Common myeloid progenitor, CD34-positive (primary cell): Measurements from ENCODE around the gene UCHL1.

Experiments
- CTCF ChIA-PET: fragments of 350-600 bp; sonication (Branson Sonifier 250); formaldehyde crosslinking; loops from one replicate; lab custom pipeline; 2021; ENCODE audit warnings: antibody characterized with exemption; lab: Charles Lee
- POLR2A ChIA-PET: fragments of 350-600 bp; sonication (Branson Sonifier 250); formaldehyde crosslinking; loops from one replicate; lab custom pipeline; 2021; ENCODE audit warnings: antibody characterized with exemption; lab: Charles Lee
- DNase-seq, 3 donors: peaks; one replicate each; pipeline versions ENCODE4 v3.0.0 to v3.0.0-alpha.2; 2013
- H3K27ac ChIP-seq, 2 experiments: 1 replicate in 1 of 2; 2 replicates in 1 of 2; pipeline ENCODE4 v1.7.0; 2013; ENCODE audit warnings: inconsistent platforms in 2 of 2, low read length in 2 of 2, mild to moderate bottlenecking in 2 of 2, low read depth in 1 of 2, moderate library complexity in 1 of 2; ENCODE audit not compliant: severe bottlenecking in 2 of 2, insufficient read depth in 1 of 2, poor library complexity in 1 of 2
- H3K27me3 ChIP-seq, 5 experiments: replicated peaks in 2 of 5; 1 replicate in 3 of 5; 2 replicates in 2 of 5; pipeline versions ENCODE4 v1.6.1 to v1.7.0; 2013; ENCODE audit warnings: low read length in 4 of 5, mild to moderate bottlenecking in 2 of 5, moderate library complexity in 2 of 5, inconsistent platforms in 1 of 5; ENCODE audit not compliant: insufficient read depth in 5 of 5, control insufficient read depth in 4 of 5
- H3K36me3 ChIP-seq, 4 experiments: 1 replicate in 2 of 4; 2 replicates in 2 of 4; pipeline versions ENCODE4 v1.6.1 to v1.7.0; 2013; ENCODE audit warnings: low read length in 3 of 4, control low read depth in 1 of 4, mild to moderate bottlenecking in 1 of 4; ENCODE audit not compliant: control insufficient read depth in 4 of 4, insufficient read depth in 4 of 4
- H3K4me1 ChIP-seq, 4 experiments: 1 replicate in 3 of 4; 2 replicates in 1 of 4; pipeline versions ENCODE4 v1.6.1 to v1.7.1; 2013; ENCODE audit warnings: low read length in 3 of 4, mild to moderate bottlenecking in 3 of 4, control low read depth in 1 of 4, inconsistent platforms in 1 of 4, moderate library complexity in 1 of 4; ENCODE audit not compliant: control insufficient read depth in 4 of 4, insufficient read depth in 4 of 4; ENCODE audit errors: control extremely low read depth in 1 of 4
- H3K4me3 ChIP-seq, 7 experiments: 1 replicate in 4 of 7; 2 replicates in 3 of 7; pipeline versions ENCODE4 v1.5.1 to v1.7.0; 2013; ENCODE audit warnings: mild to moderate bottlenecking in 7 of 7, low read length in 6 of 7, moderate library complexity in 6 of 7, inconsistent platforms in 2 of 7, low read depth in 2 of 7, control low read depth in 1 of 7; ENCODE audit not compliant: insufficient read depth in 4 of 7, control insufficient read depth in 1 of 7; ENCODE audit errors: extremely low read depth in 1 of 7
- H3K9me3 ChIP-seq, 5 experiments: 1 replicate in 4 of 5; 2 replicates in 1 of 5; pipeline versions ENCODE4 v1.6.1 to v1.7.1; 2013; ENCODE audit warnings: low read length in 4 of 5, mild to moderate bottlenecking in 2 of 5, inconsistent platforms in 1 of 5, low read depth in 1 of 5, moderate library complexity in 1 of 5; ENCODE audit not compliant: control insufficient read depth in 4 of 5, insufficient read depth in 2 of 5; ENCODE audit errors: control extremely low read depth in 1 of 5
- WGBS: methylation state at CpG from one replicate; pipeline ENCODE4 v1.1.5; 2013; ENCODE audit not compliant: insufficient coverage; 5-methylcytosine and 5-hydroxymethylcytosine counted together

Gene UCHL1

DNA sequence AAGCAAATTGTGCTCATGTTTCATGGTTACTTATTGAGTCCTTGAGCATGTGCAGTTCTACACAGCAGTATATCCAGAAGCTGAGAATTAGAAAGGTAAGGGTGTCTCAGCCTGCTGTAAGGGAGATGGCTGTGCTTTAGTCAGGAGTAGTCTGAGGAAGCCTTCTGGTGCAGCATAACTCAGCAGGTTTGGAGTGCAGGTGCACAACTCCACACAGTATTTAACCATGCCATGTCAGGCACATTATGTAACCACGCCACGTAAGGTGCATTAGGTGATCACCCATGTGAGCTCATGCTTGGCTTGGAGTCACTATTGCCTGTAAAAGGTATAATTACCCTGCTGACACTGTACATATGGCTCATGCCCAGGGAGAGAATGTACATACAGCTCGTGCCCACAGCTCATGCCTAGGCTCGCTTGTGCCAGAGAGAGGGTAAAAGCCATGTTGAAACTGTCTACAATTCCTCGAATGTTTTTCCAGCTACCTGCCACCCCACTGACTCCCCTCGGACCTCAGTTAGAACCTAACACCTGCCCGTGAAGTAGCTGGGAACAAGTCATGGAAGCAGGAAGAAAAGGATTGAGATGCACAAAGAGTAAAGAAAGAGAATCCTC is 37.8 kb downstream of the UCHL1 start:
- ChIA-PET CTCF (interaction anchor here (0.8 to 1.7 kb wide), 6 partner anchors 9 to 64 kb away, joined by 3 to 4 read pairs (median 3); no protein-coding TSS in a partner anchor), POLR2A (no interaction called here)
- WGBS, result 98% methylated on average over 6 of the region's 7 CpGs
- Histone ChIP-seq H3K27ac (no peak overlapping the region), H3K4me3 (no peak overlapping the region), H3K4me1 (no peaks in the 10 kb centered on the region), H3K36me3 (no peaks in the 10 kb centered on the region), H3K9me3 (peaks cover 0 to 16% (median 10%) of the 10 kb centered on the region in 5 experiments), H3K27me3 (no peaks in the 10 kb centered on the region)
- DNase-seq, result peak; percentile 38 to 73 (median 63)

DNA sequence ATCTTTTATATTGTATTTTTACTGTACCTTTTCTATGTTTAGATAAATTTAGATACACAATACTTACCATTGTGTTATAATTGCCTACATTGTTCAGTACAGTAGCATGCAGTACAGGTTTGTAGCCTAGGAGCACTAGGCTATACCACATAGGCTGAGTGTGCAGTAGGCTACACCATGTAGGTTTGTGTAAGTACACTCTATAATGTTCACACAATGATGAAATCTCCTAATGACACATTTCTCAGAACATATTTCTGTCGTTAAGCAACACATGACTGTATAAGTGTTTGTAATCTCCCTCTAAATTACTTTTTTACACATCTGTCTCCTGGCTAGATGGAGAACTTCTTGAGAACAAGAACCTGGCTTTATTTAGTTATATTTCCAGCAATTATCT is 40.3 kb downstream of the UCHL1 start:
- no peaks in the 10 kb centered on the region for H3K4me1 ChIP-seq
- no peak overlapping the region for H3K4me3 ChIP-seq
- CTCF ChIA-PET, result interaction anchor here (1.3 kb wide), 1 partner anchor 10 kb away, joined by 4 read pairs; no protein-coding TSS in a partner anchor
- no CpG with 5 or more reads among the region's 1 CpG for WGBS
- no peak for DNase-seq
- peaks cover 0 to 16% (median 10%) of the 10 kb centered on the region in 5 experiments for H3K9me3 ChIP-seq
- POLR2A ChIA-PET, result no interaction called here
- no peak overlapping the region for H3K27ac ChIP-seq
- no peaks in the 10 kb centered on the region for H3K27me3 ChIP-seq
- no peaks in the 10 kb centered on the region for H3K36me3 ChIP-seq

DNA sequence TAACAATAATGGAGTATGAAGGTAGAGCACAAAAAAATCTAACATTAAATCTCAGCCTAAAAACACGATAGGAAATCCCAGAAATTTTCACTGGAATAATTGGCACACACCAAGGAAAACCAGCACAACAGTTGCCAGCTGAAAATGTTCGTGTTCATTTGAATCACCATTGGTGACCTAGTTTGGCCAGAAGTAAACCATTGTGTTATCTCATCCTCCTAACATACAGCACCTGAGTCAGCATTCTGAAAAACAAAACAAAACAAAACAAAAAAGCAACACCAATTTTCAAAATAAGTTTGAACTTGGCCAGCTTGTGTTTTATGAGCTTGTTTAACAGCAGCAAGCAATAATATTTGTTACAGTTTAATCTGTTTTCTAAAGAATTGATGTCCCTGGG is 41.1 kb downstream of the UCHL1 start:
- Histone ChIP-seq H3K27ac (no peak overlapping the region), H3K4me1 (no peaks in the 10 kb centered on the region), H3K36me3 (no peaks in the 10 kb centered on the region), H3K9me3 (peaks cover 0 to 16% (median 10%) of the 10 kb centered on the region in 5 experiments), H3K27me3 (no peaks in the 10 kb centered on the region), H3K4me3 (no peak overlapping the region)
- WGBS, result 75% methylated on average over 2 of the region's 2 CpGs
- CTCF ChIA-PET, result interaction anchor here (0.8 to 1.3 kb wide), 2 partner anchors 10 to 32 kb away, joined by 4 to 5 read pairs; no protein-coding TSS in a partner anchor
- POLR2A ChIA-PET, result no interaction called here
- DNase-seq, result no peak

DNA sequence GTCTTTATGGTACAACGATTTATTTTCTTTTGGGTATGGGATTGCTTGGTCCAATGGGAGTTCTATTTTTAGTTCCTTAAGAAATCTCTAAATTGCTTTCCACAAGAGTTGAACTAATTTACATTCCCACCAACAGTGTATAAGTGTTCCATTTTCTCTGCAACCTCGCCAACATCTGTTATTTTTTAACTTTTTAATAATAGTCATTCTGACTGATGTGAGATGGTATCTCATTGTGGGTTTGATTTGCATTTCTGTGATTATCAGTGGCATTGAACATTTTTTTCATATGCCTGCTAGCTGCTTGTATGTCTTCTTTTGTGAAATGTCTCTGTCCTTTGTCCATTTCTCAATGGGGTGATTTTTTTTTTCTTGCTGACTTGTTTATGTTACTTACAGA is 42.8 kb downstream of the UCHL1 start:
- H3K27me3 ChIP-seq, result no peaks in the 10 kb centered on the region
- no peaks in the 10 kb centered on the region for H3K36me3 ChIP-seq
- ChIA-PET POLR2A (no interaction called here), CTCF (interaction anchor here (1.1 to 1.4 kb wide), 2 partner anchors 18 to 21 kb away, joined by 3 to 5 read pairs; no protein-coding TSS in a partner anchor)
- no peak overlapping the region for H3K4me3 ChIP-seq
- H3K4me1 ChIP-seq, result peaks cover 0 to 6% (median 4%) of the 10 kb centered on the region in 4 experiments
- H3K27ac ChIP-seq, result no peak overlapping the region
- no CpG with 5 or more reads among the region's 2 CpGs for WGBS
- DNase-seq, result no peak
- H3K9me3 ChIP-seq, result peaks cover 0 to 10% (median 6%) of the 10 kb centered on the region in 5 experiments

DNA sequence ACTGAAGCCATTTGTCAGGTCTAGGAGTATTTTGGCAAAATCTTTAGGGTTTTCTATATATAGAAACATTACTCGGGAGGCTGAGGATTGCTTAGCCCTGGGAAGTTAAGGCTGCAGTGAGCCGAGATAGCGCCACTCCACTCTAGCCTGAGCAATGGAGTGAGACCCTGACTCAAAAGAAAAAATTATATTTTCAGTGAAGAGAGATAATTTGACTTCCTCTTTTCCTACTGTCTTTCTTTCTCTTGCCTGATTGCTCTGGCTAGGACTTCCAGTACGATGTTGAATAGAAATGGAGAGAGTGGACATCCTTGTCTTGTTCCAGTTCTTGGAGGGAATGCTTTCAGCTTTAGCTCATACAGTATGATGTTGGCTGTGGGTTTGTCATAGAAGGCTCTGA is 44.4 kb downstream of the UCHL1 start:
- Histone ChIP-seq H3K27ac (no peak overlapping the region), H3K4me3 (no peak overlapping the region), H3K27me3 (no peaks in the 10 kb centered on the region), H3K36me3 (no peaks in the 10 kb centered on the region), H3K9me3 (no peaks in the 10 kb centered on the region), H3K4me1 (peaks cover 0 to 6% (median 4%) of the 10 kb centered on the region in 4 experiments)
- CTCF ChIA-PET, result no interaction called here
- no peak for DNase-seq
- POLR2A ChIA-PET, result no interaction called here
- 94% methylated on average over 3 of the region's 4 CpGs for WGBS

DNA sequence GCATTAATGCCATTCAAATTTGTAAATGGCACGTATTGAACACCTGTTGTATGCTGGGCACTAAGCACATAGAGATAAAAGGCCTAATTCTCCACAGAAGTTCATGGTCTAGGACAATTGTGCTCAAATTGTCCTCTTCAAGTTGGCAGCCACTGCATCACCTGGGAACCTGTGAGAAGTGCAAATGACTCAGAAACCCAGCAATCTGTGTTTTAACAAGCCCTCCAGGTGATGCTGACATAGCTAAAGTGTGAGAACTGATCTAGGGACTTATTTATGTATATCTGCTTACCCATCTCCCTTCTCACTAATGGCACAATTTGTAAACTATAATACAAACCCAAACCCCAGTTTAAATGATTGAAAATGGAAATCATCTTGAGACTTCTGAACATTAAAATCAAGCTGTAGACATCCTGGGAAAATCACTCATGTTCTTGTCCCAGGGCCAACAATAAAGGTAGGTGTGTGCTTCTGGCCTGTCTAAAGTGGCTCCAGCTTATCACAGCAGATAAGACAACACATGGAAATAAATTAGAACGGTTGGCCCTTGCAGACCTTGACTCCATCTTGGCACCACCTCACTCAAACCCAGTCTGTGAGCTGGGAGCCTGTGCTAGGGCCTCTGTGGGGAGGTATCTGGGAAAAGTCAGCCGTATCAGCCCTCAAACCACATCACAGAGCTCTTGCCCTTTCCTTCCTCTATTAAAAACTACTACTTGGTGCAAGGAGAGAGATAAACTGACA is 46.8 kb downstream of the UCHL1 start:
- POLR2A ChIA-PET, result no interaction called here
- H3K27ac ChIP-seq, result no peak overlapping the region
- peak in 2 of 3 donors; percentile 28 to 35 for DNase-seq
- H3K4me3 ChIP-seq, result no peak overlapping the region
- H3K9me3 ChIP-seq, result peaks cover 0 to 5% (median 0%) of the 10 kb centered on the region in 5 experiments
- no peaks in the 10 kb centered on the region for H3K27me3 ChIP-seq
- H3K4me1 ChIP-seq, result peaks cover 0 to 6% (median 4%) of the 10 kb centered on the region in 4 experiments
- CTCF ChIA-PET, result interaction anchor here (1.2 to 1.8 kb wide), 3 partner anchors 9 to 23 kb away, joined by 3 to 11 read pairs (median 3); no protein-coding TSS in a partner anchor
- H3K36me3 ChIP-seq, result no peaks in the 10 kb centered on the region
- 100% methylated on average over 1 of the region's 3 CpGs for WGBS

DNA sequence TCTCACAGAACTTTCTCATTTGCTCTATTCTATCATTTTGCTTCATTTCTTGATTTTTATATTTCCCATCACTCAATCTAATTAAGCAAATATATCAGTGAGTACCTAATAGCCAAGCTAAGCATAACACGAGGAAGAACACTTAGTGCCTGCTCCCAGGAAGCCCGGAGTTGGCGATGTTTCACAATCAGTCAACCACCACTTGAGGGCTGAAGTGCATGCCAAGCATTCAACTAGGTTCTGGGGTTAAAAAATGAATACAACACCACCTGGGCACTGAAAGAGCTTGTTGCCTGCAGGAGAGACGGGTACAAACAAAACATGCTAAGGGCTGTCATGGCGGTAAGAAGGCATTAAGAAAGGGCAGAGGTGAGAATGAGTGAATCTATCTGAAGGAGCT is 47.5 kb downstream of the UCHL1 start:
- POLR2A ChIA-PET, result no interaction called here
- Histone ChIP-seq H3K27me3 (no peaks in the 10 kb centered on the region), H3K27ac (no peak overlapping the region), H3K4me1 (peaks cover 0 to 6% (median 4%) of the 10 kb centered on the region in 4 experiments), H3K4me3 (no peak overlapping the region), H3K9me3 (peaks cover 0 to 5% (median 0%) of the 10 kb centered on the region in 5 experiments), H3K36me3 (no peaks in the 10 kb centered on the region)
- DNase-seq, result no peak
- 85% methylated on average over 5 of the region's 5 CpGs for WGBS
- CTCF ChIA-PET, result interaction anchor here (1.0 to 1.8 kb wide), 3 partner anchors 9 to 24 kb away, joined by 3 to 11 read pairs (median 4); no protein-coding TSS in a partner anchor
